Neuron (in vitro differentiated cells): ENCODE data around the gene TENM4.

ENCODE experiments used
- H2AFZ ChIP-seq: one replicate; pipeline ENCODE4 v1.6.1; 2013; ENCODE audit warnings: low read depth, mild to moderate bottlenecking, inconsistent platforms, low read length, moderate library complexity
- H3K27me3 ChIP-seq: one replicate; pipeline ENCODE4 v1.6.1; 2013; ENCODE audit warnings: low read length; ENCODE audit not compliant: insufficient read depth
- H3K36me3 ChIP-seq: one replicate; pipeline ENCODE4 v1.6.1; 2013; ENCODE audit warnings: low read length; ENCODE audit not compliant: insufficient read depth
- H3K4me1 ChIP-seq: one replicate; pipeline ENCODE4 v1.6.1; 2013; ENCODE audit warnings: low read length; ENCODE audit not compliant: insufficient read depth
- H3K4me3 ChIP-seq: 2 replicates; pipeline ENCODE4 v1.5.1; 2013; ENCODE audit warnings: mild to moderate bottlenecking, low read length, moderate library complexity
- H3K9me3 ChIP-seq: one replicate; pipeline ENCODE4 v1.6.1; 2013; ENCODE audit warnings: low read length

TENM4 gene

GRCh38 chr11:79081471-79082031 is 359.3 kb downstream of the TENM4 start:
- Histone ChIP-seq H3K4me1 (peaks cover 17% of the 10 kb centered on the region), H3K36me3 (no peaks in the 10 kb centered on the region), H2AFZ (no peak overlapping the region), H3K27me3 (no peaks in the 10 kb centered on the region), H3K9me3 (no peaks in the 10 kb centered on the region), H3K4me3 (no peak overlapping the region)

GRCh38 chr11:79080551-79080950 is 360.3 kb downstream of the TENM4 start:
- H3K9me3 ChIP-seq, result no peaks in the 10 kb centered on the region
- no peak overlapping the region for H2AFZ ChIP-seq
- H3K36me3 ChIP-seq, result no peaks in the 10 kb centered on the region
- no peaks in the 10 kb centered on the region for H3K27me3 ChIP-seq
- H3K4me3 ChIP-seq, result no peak overlapping the region
- peaks cover 17% of the 10 kb centered on the region for H3K4me1 ChIP-seq

DNA sequence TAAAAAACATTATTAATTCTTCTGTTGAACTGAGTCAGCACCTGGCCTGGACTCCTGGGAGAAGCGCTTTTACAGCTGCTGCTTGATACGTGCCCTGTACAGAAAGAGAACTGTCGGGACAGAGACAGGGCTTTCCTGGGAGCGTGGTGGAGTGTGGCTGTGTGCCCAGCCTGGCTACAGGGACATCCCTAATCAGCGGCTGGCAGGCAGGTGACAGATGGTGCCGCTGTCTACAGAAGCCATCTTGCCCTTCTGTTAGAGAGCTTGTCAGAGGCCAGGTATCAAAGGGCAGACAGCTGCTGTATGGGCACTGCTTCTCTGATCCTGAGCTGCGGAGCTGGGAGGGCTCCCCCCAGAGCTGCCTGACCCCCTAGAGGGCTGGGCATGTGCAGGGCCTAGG is 361.8 kb downstream of the TENM4 start:
- H3K4me1 ChIP-seq, result peaks cover 17% of the 10 kb centered on the region
- H2AFZ ChIP-seq, result no peak overlapping the region
- no peaks in the 10 kb centered on the region for H3K36me3 ChIP-seq
- H3K9me3 ChIP-seq, result no peaks in the 10 kb centered on the region
- no peaks in the 10 kb centered on the region for H3K27me3 ChIP-seq
- no peak overlapping the region for H3K4me3 ChIP-seq

DNA sequence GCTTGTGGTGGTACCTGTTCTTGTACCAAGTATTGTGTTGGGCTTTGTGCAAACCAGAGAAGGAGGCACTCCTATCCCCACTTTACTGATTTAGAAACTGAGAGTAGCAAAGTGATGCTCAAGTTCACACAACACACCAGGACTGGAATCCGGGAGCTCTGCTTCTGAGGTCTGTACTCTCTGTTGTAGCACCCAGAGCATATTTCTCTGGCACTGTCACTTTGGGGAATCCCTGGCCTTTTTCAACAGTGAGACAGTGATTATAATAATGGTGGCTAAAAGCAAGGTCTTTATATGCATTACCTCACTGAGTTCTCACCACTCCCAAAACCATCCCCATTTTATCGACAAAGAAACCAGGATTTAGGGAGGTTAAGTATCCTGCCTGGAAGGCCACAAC is 362.4 kb downstream of the TENM4 start:
- Histone ChIP-seq H3K4me3 (no peak overlapping the region), H3K27me3 (no peaks in the 10 kb centered on the region), H2AFZ (no peak overlapping the region), H3K4me1 (peaks cover 16% of the 10 kb centered on the region), H3K9me3 (no peaks in the 10 kb centered on the region), H3K36me3 (no peaks in the 10 kb centered on the region)

GRCh38 chr11:79077702-79078330 is 363.0 kb downstream of the TENM4 start:
- Histone ChIP-seq H2AFZ (no peak overlapping the region), H3K4me1 (peaks cover 9% of the 10 kb centered on the region), H3K4me3 (no peak overlapping the region), H3K9me3 (no peaks in the 10 kb centered on the region), H3K27me3 (no peaks in the 10 kb centered on the region), H3K36me3 (no peaks in the 10 kb centered on the region)

GRCh38 chr11:79076526-79077115 is 364.2 kb downstream of the TENM4 start:
- Histone ChIP-seq H3K36me3 (no peaks in the 10 kb centered on the region), H3K9me3 (no peaks in the 10 kb centered on the region), H3K4me3 (no peak overlapping the region), H2AFZ (no peak overlapping the region), H3K4me1 (peaks cover 7% of the 10 kb centered on the region), H3K27me3 (no peaks in the 10 kb centered on the region)

DNA sequence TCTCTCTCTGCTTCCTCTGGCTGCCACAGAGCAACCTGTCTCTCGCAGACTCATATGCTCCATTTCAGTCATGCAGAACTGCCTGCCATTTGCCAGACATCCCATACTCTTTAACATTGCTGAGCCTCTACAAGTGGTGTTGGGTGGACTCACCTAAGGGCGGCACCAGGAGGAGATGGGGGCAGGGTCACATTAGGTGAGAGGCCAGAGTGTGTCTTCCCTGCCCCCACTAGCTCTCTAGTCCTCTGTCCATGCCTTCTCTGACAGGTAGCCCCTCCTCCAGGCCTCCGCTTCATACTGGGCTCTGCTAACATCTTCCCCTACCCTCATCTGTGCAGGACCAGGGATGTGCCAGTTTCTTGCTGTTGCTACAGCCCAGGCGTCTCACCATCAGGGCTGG is 366.3 kb downstream of the TENM4 start:
- H3K9me3 ChIP-seq, result no peaks in the 10 kb centered on the region
- H3K4me1 ChIP-seq, result peaks cover 4% of the 10 kb centered on the region
- no peak overlapping the region for H3K4me3 ChIP-seq
- H3K27me3 ChIP-seq, result no peaks in the 10 kb centered on the region
- H3K36me3 ChIP-seq, result peaks cover 3% of the 10 kb centered on the region
- H2AFZ ChIP-seq, result no peak overlapping the region

DNA sequence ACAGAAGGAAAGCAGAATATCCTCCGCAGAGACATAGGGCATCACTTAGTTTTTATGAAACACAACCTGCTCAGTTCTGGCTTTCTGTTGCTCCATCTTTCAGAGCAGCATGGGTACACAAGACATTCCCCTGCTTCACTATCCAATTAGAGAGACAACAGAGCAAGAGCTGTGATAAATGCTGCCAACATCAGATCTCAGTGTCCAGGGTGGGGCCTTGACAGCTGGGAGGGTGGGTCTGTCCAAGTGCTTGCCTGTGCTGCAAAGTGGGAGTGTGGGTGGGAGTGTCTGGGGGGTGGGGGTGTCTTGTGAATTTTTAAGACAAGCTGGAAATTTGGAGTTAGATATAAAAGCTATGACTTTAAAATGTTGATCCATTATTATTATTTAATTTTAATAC is 369.6 kb downstream of the TENM4 start:
- no peaks in the 10 kb centered on the region for H3K4me1 ChIP-seq
- H3K4me3 ChIP-seq, result no peak overlapping the region
- H3K27me3 ChIP-seq, result no peaks in the 10 kb centered on the region
- H3K9me3 ChIP-seq, result no peaks in the 10 kb centered on the region
- H2AFZ ChIP-seq, result no peak overlapping the region
- peaks cover 8% of the 10 kb centered on the region for H3K36me3 ChIP-seq

GRCh38 chr11:79070518-79070917 is 370.3 kb downstream of the TENM4 start:
- H3K27me3 ChIP-seq, result no peaks in the 10 kb centered on the region
- H2AFZ ChIP-seq, result no peak overlapping the region
- no peak overlapping the region for H3K4me3 ChIP-seq
- peaks cover 9% of the 10 kb centered on the region for H3K36me3 ChIP-seq
- H3K9me3 ChIP-seq, result no peaks in the 10 kb centered on the region
- H3K4me1 ChIP-seq, result no peaks in the 10 kb centered on the region

DNA sequence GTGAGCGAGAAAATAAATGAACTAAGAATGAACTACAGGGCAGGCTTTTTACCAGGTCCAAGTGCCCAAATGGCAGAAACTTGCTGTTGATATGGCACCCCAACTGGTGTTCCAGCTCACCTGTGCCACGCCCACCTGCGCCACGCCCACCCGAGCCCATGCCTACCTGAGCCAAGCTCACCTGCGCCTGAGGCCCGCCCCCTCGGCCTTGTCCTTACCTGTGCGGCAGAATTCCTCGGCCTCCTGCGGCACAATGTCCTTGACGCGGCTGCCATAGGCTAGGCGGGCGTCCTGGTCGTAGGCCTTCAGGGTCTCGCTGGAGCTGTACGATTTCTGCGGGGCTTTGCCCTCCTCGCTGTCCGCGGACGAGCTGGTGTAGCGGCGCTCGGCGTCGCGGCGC is 371.3 kb downstream of the TENM4 start:
- Histone ChIP-seq H3K9me3 (no peaks in the 10 kb centered on the region), H2AFZ (no peak overlapping the region), H3K4me1 (no peaks in the 10 kb centered on the region), H3K27me3 (no peaks in the 10 kb centered on the region), H3K4me3 (no peak overlapping the region), H3K36me3 (peaks cover 11% of the 10 kb centered on the region)

GRCh38 chr11:79068356-79068755 is 372.5 kb downstream of the TENM4 start:
- Histone ChIP-seq H3K4me1 (peaks cover 2% of the 10 kb centered on the region), H3K4me3 (no peak overlapping the region), H3K36me3 (peaks cover 14% of the 10 kb centered on the region), H3K9me3 (no peaks in the 10 kb centered on the region), H3K27me3 (no peaks in the 10 kb centered on the region), H2AFZ (no peak overlapping the region)

DNA sequence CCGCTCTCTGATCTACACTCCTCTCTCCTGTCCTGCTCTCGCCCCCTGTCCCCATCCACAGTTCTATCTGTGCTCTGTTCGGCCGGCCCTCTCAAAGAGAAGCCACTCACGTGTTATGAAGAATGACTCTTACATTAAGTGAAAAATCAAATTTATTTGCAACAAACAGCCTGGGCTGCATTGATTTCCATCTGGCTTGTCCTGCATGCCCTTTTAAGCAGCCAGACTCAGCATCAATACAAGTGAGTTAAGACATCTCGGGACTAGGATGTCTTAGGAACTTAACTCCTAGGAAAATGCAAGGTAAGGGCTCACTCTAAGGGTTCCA is 373.5 kb downstream of the TENM4 start:
- H3K4me1 ChIP-seq, result peaks cover 2% of the 10 kb centered on the region

DNA sequence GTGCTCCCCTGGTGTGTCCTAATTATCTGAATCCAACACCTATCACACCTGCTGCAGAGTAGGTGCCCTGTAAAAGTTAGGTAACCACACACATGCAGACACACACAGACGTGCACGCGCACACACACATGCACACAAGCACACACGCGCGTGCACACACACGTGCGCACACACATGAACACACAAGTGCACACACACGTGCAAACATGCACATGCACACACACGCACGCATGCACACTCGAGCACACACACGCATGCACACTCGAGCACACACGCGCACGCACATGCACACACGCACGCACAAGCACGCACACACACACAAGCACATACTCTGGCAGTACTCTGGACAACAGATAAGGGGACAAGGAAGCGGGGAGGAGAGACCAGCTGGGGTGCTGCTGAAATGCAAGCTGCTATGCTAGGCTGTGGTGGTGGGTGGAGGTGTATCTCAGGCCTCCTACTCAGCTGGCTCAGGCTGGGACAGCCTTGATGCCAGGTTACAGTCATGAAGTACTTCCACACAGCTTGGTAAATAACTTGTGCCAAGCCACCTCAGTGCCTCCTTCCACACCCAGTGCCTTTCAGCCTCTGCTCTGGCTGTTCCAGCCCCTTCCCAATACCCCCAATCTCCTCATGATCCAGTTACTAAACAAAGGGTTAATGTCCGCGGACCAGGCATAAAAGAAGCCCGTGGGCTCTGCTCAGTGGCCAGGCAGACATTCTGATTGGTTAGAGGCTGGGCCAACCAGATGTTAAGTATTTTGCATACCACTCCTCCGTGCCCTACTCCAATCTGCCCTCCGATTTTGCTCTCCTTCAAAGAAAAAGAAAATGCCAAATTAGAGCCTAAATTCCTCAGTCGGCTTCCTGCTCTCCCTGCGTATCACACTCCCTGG is 374.1 kb downstream of the TENM4 start:
- no peak overlapping the region for H3K4me3 ChIP-seq
- peaks cover 2% of the 10 kb centered on the region for H3K4me1 ChIP-seq
- H3K36me3 ChIP-seq, result peaks cover 14% of the 10 kb centered on the region
- no peaks in the 10 kb centered on the region for H3K27me3 ChIP-seq
- no peak overlapping the region for H2AFZ ChIP-seq
- H3K9me3 ChIP-seq, result no peaks in the 10 kb centered on the region

More for the DNA sequence above, 373.5 kb downstream of the TENM4 start:
- Histone ChIP-seq H3K36me3 (peaks cover 14% of the 10 kb centered on the region), H3K9me3 (no peaks in the 10 kb centered on the region), H3K27me3 (no peaks in the 10 kb centered on the region), H2AFZ (no peak overlapping the region), H3K4me3 (no peak overlapping the region)
